ENCODE measurements around the gene ERCC1.

ERCC1 gene

GRCh38 chr19:45362291-45362690 is 61.4 kb downstream of the ERCC1 start:
- DNase-seq = no peak

GRCh38 chr19:45361608-45362007 is 62.1 kb downstream of the ERCC1 start:
- DNase-seq = no peak

DNA sequence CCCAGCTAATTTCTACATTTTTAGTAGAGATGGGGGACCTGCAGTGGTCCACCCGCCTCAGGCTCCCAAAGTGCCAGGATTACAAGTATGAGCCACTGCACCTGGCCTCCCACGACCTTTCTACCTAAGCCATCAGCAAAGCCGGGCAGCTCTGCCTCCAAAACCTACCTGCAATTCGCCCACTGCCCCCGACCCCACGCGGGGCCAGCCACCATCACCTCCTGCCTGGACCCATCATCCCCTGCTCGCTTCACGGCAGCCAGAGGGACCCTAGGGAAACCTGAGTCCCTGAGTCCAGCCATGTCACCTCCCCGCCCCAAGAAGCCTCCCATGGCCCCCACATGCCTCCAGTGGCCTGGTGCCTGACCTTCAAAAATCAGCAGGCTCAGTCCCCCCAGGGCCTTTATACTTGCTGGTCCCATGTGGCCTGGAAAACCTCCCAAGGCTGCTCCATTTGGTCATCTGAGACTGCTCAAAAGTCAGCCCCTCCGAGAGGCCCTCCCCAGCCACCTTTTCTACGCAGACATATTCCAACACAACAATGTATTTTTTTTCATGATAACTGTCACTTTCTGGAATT is 65.4 kb downstream of the ERCC1 start:
- DNase-seq = no peak

DNA sequence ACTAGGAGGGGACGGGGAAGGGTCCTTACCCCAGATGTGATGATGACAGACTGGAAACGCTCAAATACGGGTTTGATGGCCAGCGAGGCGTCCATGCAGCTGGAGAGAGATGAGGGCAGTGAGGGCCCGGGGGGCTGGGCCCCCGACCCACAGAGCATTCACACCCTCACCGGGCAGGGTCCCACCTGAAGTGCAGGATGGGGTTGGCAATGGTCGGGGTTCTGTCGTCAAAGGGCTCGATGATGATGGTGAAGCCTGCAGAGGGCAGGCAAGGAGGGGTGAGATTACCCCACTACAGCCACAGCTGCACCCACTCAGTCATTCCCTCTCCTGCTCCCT is 66.3 kb downstream of the ERCC1 start:
- DNase-seq = no peak
